ENCODE measurements around the gene CTIF. TPM values are rescaled to one million over a fixed set of nuclear protein-coding genes. Genes with fewer than 3 reads are reported as not detected.

The CTIF gene
- total RNA-seq, 4 donors from 2014 or later: 14.1 to 78.2 (median 18.4) TPM

- no peaks in the 10 kb centered on the region for H3K27me3 ChIP-seq
- TF ChIP-seq EP300 (IDR thresholded peaks at IDR 0.05; ENCODE audit: low read depth): no peak
- peak in 2 of 3 donors; percentile 9 to 36 for TF ChIP-seq POLR2AphosphoS5 (IDR thresholded peaks at IDR 0.05)
- TF ChIP-seq CTCF (IDR thresholded peaks at IDR 0.05): no peak
- no peak for TF ChIP-seq POLR2A (IDR thresholded peaks at IDR 0.05)
- H3K4me1 ChIP-seq: peaks cover 0 to 25% (median 5%) of the 10 kb centered on the region in 4 donors
- peak overlapping the region in 2 of 4 donors; percentile 14 to 21 for H3K27ac ChIP-seq
- intact Hi-C loops (cut with DNase I; ENCODE audit: low total_unique reads): loop anchor here (10.0 kb wide), 1 partner anchor 741 kb away; no protein-coding TSS in a partner anchor
- peak; percentile 62 for DNase-seq
- in situ Hi-C loops (cut with MboI; ENCODE audit: low pct_ligation_motif_present in 1 of 4, low pct_unique_long_range_greater_than_20kb in 1 of 4, low sequenced_read_pairs in 3 of 4): loop anchor here in 3 of 4 donors (10.0 to 25.0 kb wide), 3 partner anchors 212 to 741 kb away; no protein-coding TSS in a partner anchor
- peaks cover 0 to 7% (median 0%) of the 10 kb centered on the region in 4 donors for H3K36me3 ChIP-seq
- no peaks in the 10 kb centered on the region for H3K9me3 ChIP-seq
- no peak overlapping the region for H3K4me3 ChIP-seq
- 61 to 72% methylated on average over 4 to 9 of the region's 9 CpGs for WGBS, 2 donors (ENCODE audit: low coverage in 1 of 2)
Observed at GRCh38 chr18:48673853-48674721, 135.3 kb downstream of the CTIF start.

- Histone ChIP-seq H3K36me3 (peaks cover 0 to 7% (median 0%) of the 10 kb centered on the region in 4 donors), H3K9me3 (no peaks in the 10 kb centered on the region), H3K4me3 (no peak overlapping the region), H3K4me1 (peaks cover 0 to 25% (median 5%) of the 10 kb centered on the region in 4 donors), H3K27me3 (no peaks in the 10 kb centered on the region), H3K27ac (no peak overlapping the region)
- intact Hi-C loops (cut with DNase I; ENCODE audit: low total_unique reads): loop anchor here (10.0 kb wide), 1 partner anchor 740 kb away; no protein-coding TSS in a partner anchor
- TF ChIP-seq CTCF (IDR thresholded peaks at IDR 0.05): no peak
- TF ChIP-seq POLR2A (IDR thresholded peaks at IDR 0.05): no peak
- TF ChIP-seq POLR2AphosphoS5 (IDR thresholded peaks at IDR 0.05): no peak
- no peak for TF ChIP-seq EP300 (IDR thresholded peaks at IDR 0.05; ENCODE audit: low read depth)
- 80% methylated on average over 4 of the region's 4 CpGs; no CpG with 5 or more reads in 1 of the 2 donors for WGBS, 2 donors (ENCODE audit: low coverage in 1 of 2)
- no peak for DNase-seq
- in situ Hi-C loops (cut with MboI; ENCODE audit: low pct_ligation_motif_present in 1 of 4, low pct_unique_long_range_greater_than_20kb in 1 of 4, low sequenced_read_pairs in 3 of 4): loop anchor here (10.0 to 25.0 kb wide), 6 partner anchors 213 to 762 kb away; no protein-coding TSS in a partner anchor
Observed at GRCh38 chr18:48674758-48675351, 136.0 kb downstream of the CTIF start.

- Histone ChIP-seq H3K27ac (no peak overlapping the region), H3K27me3 (no peaks in the 10 kb centered on the region), H3K4me3 (no peak overlapping the region), H3K36me3 (peaks cover 0 to 7% (median 0%) of the 10 kb centered on the region in 4 donors), H3K4me1 (peaks cover 0 to 25% (median 5%) of the 10 kb centered on the region in 4 donors), H3K9me3 (no peaks in the 10 kb centered on the region)
- DNase-seq: peak; percentile 89
- 12% methylated on average over 10 of the region's 10 CpGs; no CpG with 5 or more reads in 1 of the 2 donors for WGBS, 2 donors (ENCODE audit: low coverage in 1 of 2)
- TF ChIP-seq EP300 (IDR thresholded peaks at IDR 0.05; ENCODE audit: low read depth) (no peak), CTCF (IDR thresholded peaks at IDR 0.05) (peak; percentile 88 to 95 (median 91)), POLR2A (IDR thresholded peaks at IDR 0.05) (no peak), POLR2AphosphoS5 (IDR thresholded peaks at IDR 0.05) (no peak)
- intact Hi-C loops (cut with DNase I; ENCODE audit: low total_unique reads) (loop anchor here (10.0 kb wide), 1 partner anchor 739 kb away; no protein-coding TSS in a partner anchor), in situ Hi-C loops (cut with MboI; ENCODE audit: low pct_ligation_motif_present in 1 of 4, low pct_unique_long_range_greater_than_20kb in 1 of 4, low sequenced_read_pairs in 3 of 4) (loop anchor here (10.0 to 25.0 kb wide), 5 partner anchors 237 to 762 kb away; no protein-coding TSS in a partner anchor)
Observed at GRCh38 chr18:48675352-48675761, 136.5 kb downstream of the CTIF start.

Data from transverse colon (tissue), 4 donors.